Stimulated activated CD8-positive, alpha-beta memory T cell treated with anti-CD3 and anti-CD28 coated beads, Interleukin-15, amount 100 ng/mL, for 4 hours (primary cell): ENCODE data around the gene MAGEL2.

Experiments
- DNase-seq, 2 donors: peaks; one replicate each; pipeline ENCODE4 v3.0.0-alpha.2; 2020; ENCODE audit warnings: low read depth in 2 of 2

MAGEL2 gene

GRCh38 chr15:23647421-23648370 lies at the start of gene MAGEL2:
Gene MAGEL2 (minus strand): TSS chr15:23647867. CDS start chr15:23647742, 125 bp downstream.
- no peak for DNase-seq

GRCh38 chr15:23695282-23695681 lies 47.6 kb upstream of the MAGEL2 start:
- DNase-seq = no peak

- DNase-seq = no peak
Observed at GRCh38 chr15:23694592-23694991, 46.9 kb upstream of the MAGEL2 start.

DNA sequence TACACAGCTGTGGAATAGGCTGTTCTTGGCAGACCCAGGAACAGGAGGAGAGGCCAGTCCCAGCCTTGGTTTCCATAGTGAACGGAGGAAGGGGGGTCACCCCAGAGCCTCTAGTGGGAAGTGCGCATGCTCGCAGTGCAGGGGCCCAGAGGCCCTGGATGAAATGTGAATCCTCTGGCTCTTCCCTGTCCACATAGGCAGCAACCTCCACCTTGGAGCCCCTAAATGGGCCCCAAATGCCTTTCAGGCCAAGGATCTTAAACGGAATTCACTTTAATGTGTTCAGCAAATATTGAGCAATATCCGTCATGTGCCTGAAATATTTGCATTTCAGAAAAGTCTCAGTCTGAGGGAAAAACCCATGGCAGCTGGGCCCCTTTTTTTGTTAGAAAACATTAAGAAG lies 42.8 kb upstream of the MAGEL2 start:
- DNase-seq = no peak

DNA sequence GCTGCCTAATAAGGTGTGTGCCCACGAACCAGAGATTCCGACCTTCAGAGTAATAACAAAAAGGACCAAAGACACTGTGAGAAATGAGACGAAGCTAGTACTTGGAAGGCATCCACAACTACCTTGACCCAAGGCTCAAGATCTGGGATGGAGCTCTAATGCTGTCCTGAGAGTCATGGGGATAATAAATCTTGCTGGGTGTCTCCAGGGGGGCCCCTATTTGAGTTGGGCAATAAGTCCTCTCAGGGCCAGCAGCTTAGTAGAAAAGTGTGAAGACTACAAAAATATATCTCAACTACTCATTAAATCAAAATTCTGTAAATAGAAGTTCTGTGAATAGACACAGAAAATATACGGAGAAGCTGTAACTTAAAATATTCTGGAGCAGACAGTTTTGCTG lies 42.3 kb upstream of the MAGEL2 start:
- DNase-seq = no peak

DNA sequence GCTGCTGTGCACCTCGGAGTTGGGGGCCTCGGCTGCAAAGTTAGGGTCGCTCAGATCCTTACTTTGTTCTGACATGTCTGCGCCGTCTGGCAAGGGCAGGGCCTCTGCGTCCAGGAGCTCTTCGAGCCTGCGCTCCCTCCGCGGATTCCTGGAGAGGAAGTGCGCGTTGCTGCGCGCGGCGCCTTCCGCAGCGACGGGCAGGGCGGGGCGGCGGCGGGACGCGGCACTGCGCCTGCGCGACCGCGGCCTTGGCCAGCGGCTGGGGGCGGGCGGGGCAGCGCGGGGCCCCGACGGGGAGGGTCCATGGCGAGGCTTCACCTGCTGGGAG lies 39.4 kb upstream of the MAGEL2 start, which contains the start of gene NDN:
TSS of gene NDN (minus strand) at position 163 of the 328 bp plus-strand sequence. CDS start at position 75, 88 bp downstream.
- no peak for DNase-seq

GRCh38 chr15:23686466-23687142 lies 38.9 kb upstream of the MAGEL2 start:
- no peak for DNase-seq

DNA sequence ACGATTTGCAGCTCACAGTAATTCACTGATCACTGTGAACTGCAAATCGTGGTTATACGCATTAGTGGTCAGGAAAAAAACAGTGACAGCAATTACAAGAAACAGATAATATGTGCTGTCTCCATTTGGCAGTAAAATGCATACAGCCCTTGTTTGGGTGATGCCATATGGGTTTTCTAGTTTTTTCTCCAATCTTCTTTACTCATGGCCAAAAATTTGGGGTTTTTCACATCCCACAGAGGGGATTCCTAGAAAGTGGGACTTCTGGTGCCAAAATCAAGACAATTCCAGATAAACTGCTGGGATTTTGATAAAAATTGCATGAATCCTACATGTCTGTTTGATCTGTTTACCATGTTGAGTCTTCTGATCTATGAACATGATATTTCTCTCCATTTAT lies 23.8 kb upstream of the MAGEL2 start:
- DNase-seq = no peak

- DNase-seq = no peak
Observed at GRCh38 chr15:23670970-23671369, 23.3 kb upstream of the MAGEL2 start.

DNA sequence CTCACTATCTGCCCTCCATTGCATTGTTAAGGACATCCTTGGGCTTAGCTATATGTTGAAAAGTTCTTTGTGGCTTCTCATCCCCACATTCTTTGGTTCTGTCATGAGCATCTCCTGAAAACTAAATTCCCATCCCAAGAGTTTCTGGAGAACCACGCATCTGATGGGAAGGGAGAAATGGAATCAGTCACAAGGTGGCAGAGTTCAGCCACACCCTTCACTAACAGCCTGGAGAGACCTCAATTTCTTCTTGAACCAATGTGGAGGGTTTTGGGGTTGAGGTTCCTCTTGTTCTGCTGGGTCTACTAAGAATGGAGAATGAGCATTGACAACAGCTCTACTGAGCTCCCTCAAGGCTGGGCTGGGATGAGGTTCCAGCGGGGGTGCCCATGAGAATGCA lies 15.6 kb upstream of the MAGEL2 start:
- DNase-seq = no peak

GRCh38 chr15:23648920-23649515 lies 1.4 kb upstream of the MAGEL2 start:
- no peak for DNase-seq

- DNase-seq = no peak
Observed at GRCh38 chr15:23647001-23647295, 719 bp downstream of the MAGEL2 start.

DNA sequence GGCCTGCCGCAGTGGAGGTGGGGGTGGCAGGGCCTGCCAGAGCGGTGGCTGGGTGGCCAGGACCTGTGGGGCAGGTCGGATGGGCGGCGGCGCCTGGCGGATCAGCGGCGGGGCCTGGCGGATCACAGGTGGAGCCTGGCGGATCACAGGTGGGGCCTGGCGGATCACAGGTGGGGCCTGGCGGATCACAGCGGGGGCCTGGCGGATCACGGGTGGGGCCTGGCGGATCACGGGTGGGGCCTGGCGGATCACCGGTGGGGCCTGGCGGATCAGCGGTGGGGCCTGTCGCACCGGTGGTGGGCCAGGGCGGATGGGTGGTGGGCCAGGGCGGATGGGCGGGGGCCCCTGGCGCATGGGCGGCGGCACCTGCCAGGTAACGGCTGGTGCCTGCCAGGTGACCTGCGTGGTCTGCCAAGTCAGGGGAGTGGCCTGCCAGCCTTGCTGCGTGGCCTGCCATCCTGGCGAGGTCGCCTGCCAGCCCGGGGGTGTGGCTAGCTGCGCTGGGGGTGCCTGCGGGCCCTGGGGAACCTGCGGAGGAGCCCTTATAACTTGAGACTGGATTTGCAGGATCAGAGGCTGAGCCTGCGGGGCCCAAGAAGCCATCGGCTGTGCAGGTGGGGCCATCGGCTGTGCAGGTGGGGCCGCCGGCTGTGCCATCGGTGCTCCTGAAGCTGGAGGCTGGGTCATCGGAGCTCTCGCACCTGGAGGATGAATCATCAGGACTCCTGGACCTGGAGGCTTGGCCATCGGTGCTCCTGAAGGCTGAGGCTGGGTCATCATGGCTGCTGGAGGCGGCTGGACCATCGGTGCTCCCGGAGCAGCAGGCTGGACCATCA lies 1.3 kb downstream of the MAGEL2 start:
- DNase-seq = no peak

DNA sequence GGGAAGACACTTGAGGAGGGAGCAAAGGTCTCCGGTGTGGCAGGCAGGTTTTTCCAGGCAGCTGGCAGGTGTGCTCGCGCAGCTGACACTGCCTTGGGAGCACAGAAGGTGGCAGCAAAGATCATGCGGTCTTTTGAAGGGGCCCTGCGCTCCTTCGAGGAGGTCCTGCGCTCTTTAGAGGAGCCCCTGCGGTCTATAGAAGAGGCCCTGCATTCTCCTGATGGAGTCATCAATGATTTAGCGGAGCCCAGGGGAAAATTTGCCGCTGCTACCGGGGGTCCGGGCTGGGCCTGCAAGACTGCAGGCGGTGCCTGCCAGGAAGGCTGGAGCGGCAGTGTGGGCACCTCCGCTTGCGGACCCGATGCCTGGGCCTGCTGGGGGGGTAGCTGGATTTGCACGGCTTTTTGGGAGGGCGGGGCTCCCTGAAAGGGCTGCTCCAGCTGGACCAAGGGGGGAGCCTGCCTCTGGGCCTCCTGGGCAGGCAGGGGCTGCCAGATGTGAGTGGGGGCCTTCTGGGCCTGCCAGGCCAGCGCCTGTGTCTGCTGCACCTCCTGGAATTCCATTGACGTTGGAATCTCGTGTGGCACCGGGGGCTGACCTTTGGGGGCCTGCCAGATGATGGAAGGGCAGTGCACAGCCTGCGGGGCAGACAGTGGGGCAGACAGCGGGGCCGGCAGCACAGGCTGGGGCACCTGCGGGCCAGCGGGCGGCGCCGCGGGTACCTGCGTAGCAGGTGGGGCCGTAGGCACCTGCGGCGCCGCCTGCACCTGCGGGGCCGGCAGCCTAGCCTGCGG lies 2.1 kb downstream of the MAGEL2 start:
- DNase-seq = no peak

GRCh38 chr15:23644829-23645228 lies 2.8 kb downstream of the MAGEL2 start:
- DNase-seq = no peak

GRCh38 chr15:23642413-23643044 lies 5.1 kb downstream of the MAGEL2 start:
- DNase-seq = no peak

- DNase-seq = no peak
Observed at GRCh38 chr15:23634181-23634580, 13.5 kb downstream of the MAGEL2 start.

- DNase-seq = no peak
Observed at GRCh38 chr15:23629234-23629805, 18.3 kb downstream of the MAGEL2 start.

DNA sequence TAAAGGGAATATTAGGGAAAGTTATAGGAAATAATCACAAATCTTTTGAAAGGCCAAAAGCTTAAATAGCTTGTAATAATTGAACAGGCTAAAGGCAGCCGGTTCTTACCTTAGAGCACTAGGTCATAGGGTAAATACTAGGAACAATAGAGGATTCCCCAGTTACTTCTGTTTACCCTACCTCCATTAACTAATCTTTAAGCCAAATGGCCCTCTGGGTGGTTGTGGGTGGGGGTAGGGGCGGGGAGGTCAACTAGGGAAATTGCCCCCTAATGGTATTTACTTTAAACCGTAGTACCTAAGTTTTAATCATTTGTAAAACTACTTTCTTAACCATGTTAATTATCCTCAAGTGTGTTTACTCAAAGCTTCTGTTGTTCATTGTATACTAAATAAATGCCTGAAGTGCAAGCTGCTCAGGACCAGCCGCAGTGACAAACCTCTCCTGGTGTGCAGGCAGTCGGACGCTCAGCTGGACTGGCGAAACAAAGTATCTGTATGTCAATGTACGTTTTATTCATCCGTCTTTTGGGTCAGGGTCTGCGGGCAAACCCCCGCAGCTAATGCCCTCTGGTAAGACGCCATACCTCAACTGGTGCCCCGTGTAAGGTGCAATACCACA lies 18.9 kb downstream of the MAGEL2 start:
- no peak for DNase-seq

GRCh38 chr15:23616536-23616935 lies 31.1 kb downstream of the MAGEL2 start:
- DNase-seq = no peak
